CMK (cell line): ENCODE data around the gene ARFGEF2.
"Not testable (repeated sequence)": the region's sequence is repeated elsewhere in the genome, so short reads cannot be mapped to it uniquely, and the experiment has no call there.

Experiments
- DNase-seq: peaks from one replicate; pipeline ENCODE4 v3.0.0-alpha.2; 2010; ENCODE audit warnings: low read depth

The ARFGEF2 gene

GRCh38 chr20:48930035-48930434 is 8.5 kb downstream of the ARFGEF2 start:
- no peak for DNase-seq

DNA sequence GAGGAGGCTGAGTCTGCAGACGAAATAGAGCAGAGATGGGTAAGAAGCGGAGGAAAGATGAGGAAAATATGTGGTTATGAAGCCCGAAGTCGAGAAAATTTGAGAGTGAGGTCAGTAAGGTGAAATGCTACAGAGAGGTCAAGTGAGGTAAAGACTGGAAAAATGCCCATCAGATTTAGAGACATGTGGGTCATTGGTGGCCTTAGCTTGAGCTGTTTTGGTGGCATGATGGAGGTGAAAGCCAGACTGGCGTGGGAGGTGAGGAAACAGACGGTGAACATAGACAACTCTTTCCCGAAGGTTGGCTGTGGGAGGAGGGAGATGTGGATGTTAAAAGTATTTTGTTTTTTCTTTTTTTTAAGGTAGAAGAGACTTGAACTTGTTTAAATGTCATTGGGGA is 9.4 kb downstream of the ARFGEF2 start:
- DNase-seq, result no peak

DNA sequence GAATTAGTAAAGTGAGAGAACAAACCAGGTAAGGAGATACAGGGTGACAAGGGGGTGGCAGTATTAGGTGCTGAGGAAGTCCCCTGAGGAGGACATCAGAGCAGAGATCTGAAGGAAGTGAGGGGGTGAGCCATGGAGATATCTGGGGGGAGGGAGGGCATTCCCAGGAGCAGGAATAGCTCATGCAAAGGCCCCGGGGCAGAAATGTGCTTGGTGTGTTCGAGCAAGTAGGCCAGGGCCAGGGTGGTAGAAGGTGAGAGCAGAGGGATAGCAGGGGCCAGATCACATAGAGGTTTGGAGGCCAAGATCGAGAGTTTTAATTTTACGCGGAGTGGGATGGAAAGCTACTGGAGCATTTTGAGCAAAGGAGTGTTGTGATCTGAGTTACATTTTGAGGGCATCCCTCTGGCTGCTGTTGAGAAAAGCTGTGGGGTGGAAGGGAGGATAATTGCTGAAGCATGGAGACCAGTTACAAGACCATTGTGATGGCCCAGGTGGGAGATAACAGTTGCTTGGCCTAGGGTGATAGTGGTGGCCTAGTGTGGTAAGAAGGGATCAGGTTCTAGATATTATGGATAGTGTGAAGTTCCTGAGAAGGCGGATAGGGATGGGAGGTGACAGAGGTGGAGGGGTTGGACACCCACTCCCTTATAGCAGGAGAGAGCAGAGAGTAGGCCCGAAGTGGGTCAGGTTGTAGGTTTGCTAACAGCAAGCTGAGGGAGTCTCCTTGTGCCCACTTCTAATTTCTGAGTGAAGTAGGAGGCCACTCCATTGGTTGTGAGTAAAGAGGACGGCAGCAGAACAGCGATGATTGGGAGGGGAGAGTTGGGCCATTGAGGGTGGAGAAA is 10.2 kb downstream of the ARFGEF2 start:
- no peak for DNase-seq

DNA sequence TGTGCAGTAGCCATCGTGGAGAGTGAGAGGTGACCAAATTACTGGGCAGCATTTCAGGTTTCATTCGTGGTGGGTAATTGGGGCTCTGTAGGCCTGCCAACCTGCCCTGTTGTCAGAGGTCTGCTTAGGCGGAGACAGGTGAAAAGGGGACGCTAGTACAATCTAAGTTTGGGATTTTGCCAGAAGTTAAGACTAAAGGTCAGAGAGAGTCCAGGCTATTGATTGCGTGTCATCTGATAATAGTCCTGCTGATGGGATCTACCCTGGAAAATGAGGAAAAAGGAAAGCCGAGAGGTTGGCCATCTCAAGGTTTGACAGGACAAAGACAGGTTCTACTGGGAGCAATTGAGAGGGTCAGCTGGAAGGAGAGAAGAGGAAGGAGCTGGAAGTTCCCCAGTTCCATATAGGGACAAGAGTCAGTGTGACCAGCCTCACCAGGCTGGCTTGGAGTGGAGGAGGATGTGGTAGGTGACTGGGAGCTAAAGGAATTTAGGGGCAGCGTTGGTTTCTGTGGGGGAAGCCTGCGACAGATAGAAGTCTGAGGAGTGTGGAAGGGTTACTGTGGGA is 10.9 kb downstream of the ARFGEF2 start:
- no peak for DNase-seq

- DNase-seq, result no peak
Observed at GRCh38 chr20:48933017-48933766, 11.7 kb downstream of the ARFGEF2 start.

DNA sequence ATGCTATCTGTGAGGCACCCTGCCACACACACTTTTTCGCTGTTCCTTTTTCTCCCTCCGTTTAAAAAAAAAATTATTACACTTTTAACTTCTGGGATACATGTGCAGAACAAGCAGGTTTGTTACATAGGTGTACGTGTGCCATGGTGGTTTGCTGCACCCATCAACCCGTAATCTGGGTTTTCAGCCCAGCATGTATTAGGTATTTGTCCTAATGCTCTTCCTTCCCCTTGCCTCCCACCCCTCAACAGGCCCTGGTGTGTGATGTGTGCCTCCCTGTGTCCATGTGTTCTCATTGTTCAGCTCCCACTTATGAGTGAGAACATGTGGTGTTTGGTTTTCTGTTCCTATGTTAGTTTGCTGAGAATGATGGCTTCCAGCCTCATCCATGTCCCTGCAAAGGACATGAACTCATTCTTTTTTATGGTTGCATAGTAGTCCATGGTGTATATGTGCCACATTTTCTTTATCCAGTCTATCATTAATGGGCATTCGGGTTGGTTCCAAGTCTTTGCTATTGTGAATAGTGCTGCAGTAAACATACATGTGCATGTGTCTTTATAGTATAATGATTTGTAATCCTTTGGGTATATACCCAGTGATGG is 12.9 kb downstream of the ARFGEF2 start:
- not testable (repeated sequence) for DNase-seq

- not testable (repeated sequence) for DNase-seq
Observed at GRCh38 chr20:48934966-48935365, 13.5 kb downstream of the ARFGEF2 start.

DNA sequence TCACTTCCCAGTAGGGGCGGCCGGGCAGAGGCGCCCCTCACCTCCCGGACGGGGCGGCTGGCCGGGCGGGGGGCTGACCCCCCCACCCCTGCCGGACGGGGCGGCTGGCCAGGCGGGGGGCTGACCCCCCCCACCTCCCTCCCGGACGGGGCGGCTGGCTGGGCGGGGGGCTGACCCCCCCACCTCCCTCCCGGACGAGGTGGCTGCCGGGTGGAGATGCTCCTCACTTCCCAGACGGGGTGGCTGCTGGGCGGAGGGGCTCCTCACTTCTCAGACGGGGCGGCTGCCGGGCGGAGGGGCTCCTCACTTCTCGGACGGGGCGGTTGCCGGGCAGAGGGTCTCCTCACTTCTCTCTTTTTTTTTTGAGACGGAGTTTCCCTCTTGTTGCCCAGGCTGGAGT is 14.7 kb downstream of the ARFGEF2 start:
- not testable (repeated sequence) for DNase-seq

GRCh38 chr20:48937674-48938073 is 16.2 kb downstream of the ARFGEF2 start:
- DNase-seq, result no peak

GRCh38 chr20:48938670-48939069 is 17.2 kb downstream of the ARFGEF2 start:
- no peak for DNase-seq

DNA sequence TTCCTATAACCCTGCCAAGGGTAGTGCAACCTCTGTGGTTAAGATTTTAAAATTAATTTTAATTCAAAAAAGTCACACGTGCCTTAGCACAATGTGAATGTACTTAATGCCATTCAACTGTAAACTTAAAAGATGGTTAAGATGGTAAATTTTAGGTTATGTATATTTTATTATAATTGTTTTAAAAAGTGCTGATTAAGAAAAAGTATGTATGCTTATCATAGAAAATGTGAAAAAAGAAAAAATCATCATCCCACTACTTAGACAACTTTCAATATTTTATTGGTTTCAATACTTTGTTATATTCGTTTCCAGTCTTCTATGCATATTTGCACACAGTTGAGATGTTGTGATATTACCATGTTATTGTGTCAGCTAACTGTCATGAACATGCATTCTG is 18.7 kb downstream of the ARFGEF2 start:
- no peak for DNase-seq

GRCh38 chr20:48941467-48941866 is 20.0 kb downstream of the ARFGEF2 start:
- no peak for DNase-seq

DNA sequence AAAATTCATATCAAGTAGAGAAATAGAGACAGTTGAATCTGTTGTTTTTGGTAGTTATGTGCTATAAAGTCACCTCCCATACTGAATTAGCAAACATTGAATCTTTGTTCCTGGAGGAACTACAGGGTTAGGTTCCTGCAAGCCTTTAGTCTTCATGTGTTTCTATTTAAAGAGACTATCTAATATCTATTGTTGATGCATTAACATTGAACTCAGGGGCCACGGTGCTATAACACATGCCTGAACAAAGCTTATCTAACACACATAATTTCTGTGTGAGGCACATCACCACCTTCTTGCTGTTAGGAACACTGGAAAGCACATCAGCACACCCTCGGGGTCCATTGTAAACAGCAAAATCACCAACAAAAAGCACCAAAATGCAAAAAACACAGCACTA is 21.2 kb downstream of the ARFGEF2 start:
- no peak for DNase-seq

GRCh38 chr20:48944663-48945297 is 23.3 kb downstream of the ARFGEF2 start:
- no peak for DNase-seq

DNA sequence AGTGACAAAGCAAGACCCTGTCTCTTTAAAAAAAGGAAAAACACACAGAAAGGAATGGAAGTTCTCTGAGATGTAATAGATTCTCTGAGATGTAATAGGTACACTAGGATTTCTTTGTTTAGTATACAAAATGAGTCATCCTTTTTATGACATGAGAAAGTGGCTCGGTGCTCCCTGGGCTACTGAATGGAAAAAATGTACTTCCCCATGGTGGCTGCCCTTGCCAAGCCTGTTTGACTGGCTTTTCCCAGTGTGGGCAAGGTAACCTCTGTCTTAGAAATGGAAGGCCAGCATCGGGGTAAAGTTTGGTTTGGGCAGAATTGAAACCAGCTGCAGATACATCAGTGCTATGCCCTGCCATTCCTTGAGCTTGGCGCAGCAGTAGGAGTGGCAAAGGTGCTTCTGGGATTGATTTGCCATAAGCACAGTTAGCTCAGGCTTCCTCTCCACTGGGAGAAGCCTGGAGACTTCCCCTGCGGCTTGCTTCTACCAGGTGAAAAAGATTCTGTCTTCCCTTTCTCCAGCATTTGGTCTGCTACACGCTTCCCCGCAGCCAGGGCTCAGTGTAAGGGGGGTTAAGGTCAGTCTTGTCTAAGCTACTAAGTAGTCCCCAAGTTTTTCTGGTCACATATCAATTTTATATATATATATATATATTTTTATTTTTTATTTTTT is 24.5 kb downstream of the ARFGEF2 start:
- no peak for DNase-seq

DNA sequence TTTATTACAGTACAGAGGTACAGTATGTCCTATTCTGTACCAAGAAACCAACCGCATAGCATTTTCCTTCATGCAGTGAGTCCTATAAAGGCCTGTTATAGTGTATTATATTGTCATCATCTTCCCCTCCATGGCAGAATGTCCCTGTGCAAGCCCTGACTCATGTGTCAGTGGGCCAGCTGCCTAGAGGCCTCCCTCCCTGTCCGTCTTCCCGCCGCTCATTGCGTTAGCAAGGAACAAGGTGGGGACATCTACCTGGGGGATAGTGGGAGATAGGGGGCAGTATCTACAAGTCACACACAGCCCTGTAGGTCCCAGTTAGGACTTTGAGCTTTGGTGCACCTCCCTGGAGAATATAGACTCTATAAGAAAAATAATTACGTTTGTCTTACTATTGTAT is 27.1 kb downstream of the ARFGEF2 start:
- no peak for DNase-seq

GRCh38 chr20:48949304-48950170 is 28.0 kb downstream of the ARFGEF2 start:
- no peak for DNase-seq

DNA sequence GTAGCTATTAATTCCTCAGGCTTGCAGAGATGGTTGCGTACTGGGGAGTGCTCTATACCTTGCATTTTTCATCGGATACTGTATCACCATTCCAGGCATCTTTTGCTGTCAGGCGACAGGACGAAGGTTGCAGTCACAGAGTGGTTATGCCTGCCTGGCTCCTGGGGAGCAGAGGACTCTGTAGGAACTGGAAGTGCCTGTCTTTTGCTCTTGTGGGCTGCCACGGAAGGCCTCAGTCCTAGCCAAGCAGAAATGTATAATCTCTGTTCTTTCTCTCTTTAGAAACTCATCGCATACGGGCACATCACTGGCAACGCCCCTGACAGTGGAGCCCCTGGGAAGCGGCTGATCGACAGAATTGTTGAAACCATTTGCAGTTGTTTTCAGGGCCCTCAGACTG is 29.5 kb downstream of the ARFGEF2 start:
- no peak for DNase-seq

DNA sequence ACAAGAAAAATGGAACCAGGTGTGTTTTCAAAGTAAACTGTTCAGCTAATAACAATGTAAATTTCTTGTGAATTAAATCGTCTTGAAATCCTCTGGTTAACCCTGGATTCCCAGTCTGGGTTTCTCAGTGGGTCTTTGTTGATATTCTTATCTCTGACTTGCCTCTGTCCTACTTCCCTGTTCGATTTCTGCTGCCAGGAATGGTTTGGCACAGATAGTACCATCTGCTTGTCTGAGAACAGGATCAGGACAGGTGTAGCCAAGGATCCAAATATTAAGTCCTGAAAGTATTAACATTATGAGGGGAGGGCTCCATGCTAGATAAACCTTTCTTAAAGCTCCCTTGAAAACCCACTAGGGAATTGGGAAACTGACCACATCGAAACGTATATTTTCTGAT is 30.1 kb downstream of the ARFGEF2 start:
- DNase-seq, result no peak

DNA sequence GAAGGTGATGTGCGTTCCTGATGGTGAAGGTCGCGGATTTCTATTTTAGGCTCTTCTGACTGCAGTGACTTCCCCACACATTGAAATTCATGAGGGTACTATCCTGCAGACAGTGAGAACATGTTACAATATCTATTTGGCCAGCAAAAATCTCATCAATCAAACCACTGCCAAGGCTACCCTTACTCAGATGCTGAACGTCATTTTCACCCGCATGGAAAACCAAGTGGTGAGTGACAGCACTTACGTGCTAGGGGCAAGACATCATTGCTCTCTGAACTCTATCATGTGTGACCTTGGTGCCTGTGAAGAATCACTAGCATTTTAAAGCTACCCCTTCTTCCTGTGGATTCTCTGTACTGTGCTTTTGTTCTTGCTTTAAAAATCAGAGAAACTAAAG is 31.1 kb downstream of the ARFGEF2 start:
- no peak for DNase-seq

DNA sequence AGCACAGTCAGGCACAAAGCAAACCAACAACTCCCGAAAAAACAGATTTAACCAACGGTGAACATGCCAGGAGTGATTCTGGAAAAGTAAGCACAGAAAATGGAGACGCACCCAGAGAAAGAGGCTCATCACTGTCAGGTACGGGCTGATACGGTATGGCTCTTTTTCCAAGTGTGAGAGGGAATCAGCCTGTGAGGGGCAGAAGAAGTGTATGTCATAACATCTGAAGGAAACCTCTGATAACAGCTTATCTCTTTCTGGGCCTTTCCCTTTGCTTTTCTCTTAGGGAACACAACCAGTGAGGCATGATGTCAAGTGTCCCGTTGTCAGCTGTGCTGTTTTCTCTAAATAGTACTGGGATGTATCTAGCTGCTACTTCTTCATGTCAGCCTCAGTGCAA is 32.1 kb downstream of the ARFGEF2 start:
- DNase-seq, result no peak
